ENCODE results near the gene MICU1. TPM values are rescaled to one million over a fixed set of nuclear protein-coding genes. Genes with fewer than 3 reads are reported as not detected.
A peak's percentile ranks its signal among the peaks of the same experiment; 100 is the strongest.

Gene MICU1
- total RNA-seq, 2 experiments from 2014 or later: 9.4 to 12.1 TPM

GRCh38 chr10:72353965-72354355, 271.9 kb downstream of the MICU1 start:
- ATAC-seq (ENCODE audit: poor library complexity): no peak

GRCh38 chr10:72353028-72353964, 272.6 kb downstream of the MICU1 start:
- ATAC-seq (ENCODE audit: poor library complexity) (no peak), DNase-seq (no peak)
- Mint-ChIP-seq H3K27me3 (no peaks in the 10 kb centered on the region), H3K9me3 (no peaks in the 10 kb centered on the region), H3K4me3 (peak overlapping the region; percentile 99), H3K36me3 (ENCODE audit: low read depth) (peaks cover 56% of the 10 kb centered on the region), H3K27ac (peak overlapping the region; percentile 92), H3K4me1 (ENCODE audit: low read depth) (peaks cover 59% of the 10 kb centered on the region)
- Histone ChIP-seq H3K4me1 (ENCODE audit: insufficient read depth, low read length) (peaks cover 28% of the 10 kb centered on the region), H3K36me3 (ENCODE audit: insufficient read depth, low read length) (peaks cover 39% of the 10 kb centered on the region), H3K9me3 (ENCODE audit: control insufficient read depth in 1 of 2, insufficient read depth in 1 of 2, low read length in 2 of 2) (no peaks in the 10 kb centered on the region), H3K4me3 (ENCODE audit: low read length) (peak overlapping the region; percentile 95), H3K27ac (ENCODE audit: low read depth in 1 of 2, low read length in 2 of 2) (peak overlapping the region; percentile 95 to 97), H3K27me3 (ENCODE audit: control insufficient read depth in 1 of 2, insufficient read depth in 2 of 2, low read length in 2 of 2) (no peaks in the 10 kb centered on the region)
- TF ChIP-seq CTCF (IDR thresholded peaks at IDR 0.05): no peak
- intact Hi-C loops (cut with DNase I, micrococcal nuclease): loop anchor here in 1 of 2 experiments (10.0 kb wide), 2 partner anchors 978 to 1142 kb away; partner anchors contain the start of gene PPP3CB
- ChIA-PET CTCF (no interaction called here), POLR2A (interaction anchor here (0.8 kb wide), 1 partner anchor 105 kb away, joined by 3 read pairs; no protein-coding TSS in a partner anchor)

More at GRCh38 chr10:72353965-72354355, 271.9 kb downstream of the MICU1 start:
- Mint-ChIP-seq H3K4me3 (peak overlapping the region; percentile 99), H3K4me1 (ENCODE audit: low read depth) (peaks cover 54% of the 10 kb centered on the region), H3K9me3 (no peaks in the 10 kb centered on the region), H3K36me3 (ENCODE audit: low read depth) (peaks cover 49% of the 10 kb centered on the region), H3K27me3 (no peaks in the 10 kb centered on the region), H3K27ac (peak overlapping the region; percentile 92)
- intact Hi-C loops (cut with DNase I, micrococcal nuclease): loop anchor here in 1 of 2 experiments (2.0 to 10.0 kb wide), 3 partner anchors 815 to 1141 kb away; partner anchors contain the start of genes ECD, FAM149B1 and PPP3CB
- DNase-seq: no peak
- Histone ChIP-seq H3K4me1 (ENCODE audit: insufficient read depth, low read length) (peaks cover 28% of the 10 kb centered on the region), H3K36me3 (ENCODE audit: insufficient read depth, low read length) (peaks cover 32% of the 10 kb centered on the region), H3K27me3 (ENCODE audit: control insufficient read depth in 1 of 2, insufficient read depth in 2 of 2, low read length in 2 of 2) (no peaks in the 10 kb centered on the region), H3K9me3 (ENCODE audit: control insufficient read depth in 1 of 2, insufficient read depth in 1 of 2, low read length in 2 of 2) (no peaks in the 10 kb centered on the region), H3K27ac (ENCODE audit: low read depth in 1 of 2, low read length in 2 of 2) (peak overlapping the region; percentile 95 to 97), H3K4me3 (ENCODE audit: low read length) (peak overlapping the region; percentile 95)
- POLR2A ChIA-PET: interaction anchor here (0.8 to 1.8 kb wide), 6 partner anchors 11 to 305 kb away, joined by 3 to 8 read pairs (median 5); no protein-coding TSS in a partner anchor
- CTCF ChIA-PET: no interaction called here
- TF ChIP-seq CTCF (IDR thresholded peaks at IDR 0.05): no peak

GRCh38 chr10:72351479-72351878, 274.4 kb downstream of the MICU1 start:
- Mint-ChIP-seq H3K27ac (no peak overlapping the region), H3K4me3 (peak overlapping the region; percentile 66), H3K36me3 (ENCODE audit: low read depth) (peaks cover 56% of the 10 kb centered on the region), H3K9me3 (no peaks in the 10 kb centered on the region), H3K4me1 (ENCODE audit: low read depth) (peaks cover 59% of the 10 kb centered on the region), H3K27me3 (no peaks in the 10 kb centered on the region)
- no peak overlapping the region for H3K27ac ChIP-seq (ENCODE audit: low read depth in 1 of 2, low read length in 2 of 2)
- POLR2A ChIA-PET: no interaction called here
- H3K9me3 ChIP-seq (ENCODE audit: control insufficient read depth in 1 of 2, insufficient read depth in 1 of 2, low read length in 2 of 2): no peaks in the 10 kb centered on the region
- no peak for TF ChIP-seq CTCF (IDR thresholded peaks at IDR 0.05)
- ATAC-seq (ENCODE audit: poor library complexity): no peak
- intact Hi-C loops (cut with DNase I, micrococcal nuclease): loop anchor here in 1 of 2 experiments (10.0 kb wide), 2 partner anchors 977 to 1143 kb away; partner anchors contain the start of gene PPP3CB
- H3K27me3 ChIP-seq (ENCODE audit: control insufficient read depth in 1 of 2, insufficient read depth in 2 of 2, low read length in 2 of 2): no peaks in the 10 kb centered on the region
- DNase-seq: no peak
- peaks cover 45% of the 10 kb centered on the region for H3K36me3 ChIP-seq (ENCODE audit: insufficient read depth, low read length)
- no peak overlapping the region for H3K4me3 ChIP-seq (ENCODE audit: low read length)
- CTCF ChIA-PET: no interaction called here
- H3K4me1 ChIP-seq (ENCODE audit: insufficient read depth, low read length): peaks cover 28% of the 10 kb centered on the region
